ENCODE results near the gene NDUFAF8.

Gene NDUFAF8

DNA sequence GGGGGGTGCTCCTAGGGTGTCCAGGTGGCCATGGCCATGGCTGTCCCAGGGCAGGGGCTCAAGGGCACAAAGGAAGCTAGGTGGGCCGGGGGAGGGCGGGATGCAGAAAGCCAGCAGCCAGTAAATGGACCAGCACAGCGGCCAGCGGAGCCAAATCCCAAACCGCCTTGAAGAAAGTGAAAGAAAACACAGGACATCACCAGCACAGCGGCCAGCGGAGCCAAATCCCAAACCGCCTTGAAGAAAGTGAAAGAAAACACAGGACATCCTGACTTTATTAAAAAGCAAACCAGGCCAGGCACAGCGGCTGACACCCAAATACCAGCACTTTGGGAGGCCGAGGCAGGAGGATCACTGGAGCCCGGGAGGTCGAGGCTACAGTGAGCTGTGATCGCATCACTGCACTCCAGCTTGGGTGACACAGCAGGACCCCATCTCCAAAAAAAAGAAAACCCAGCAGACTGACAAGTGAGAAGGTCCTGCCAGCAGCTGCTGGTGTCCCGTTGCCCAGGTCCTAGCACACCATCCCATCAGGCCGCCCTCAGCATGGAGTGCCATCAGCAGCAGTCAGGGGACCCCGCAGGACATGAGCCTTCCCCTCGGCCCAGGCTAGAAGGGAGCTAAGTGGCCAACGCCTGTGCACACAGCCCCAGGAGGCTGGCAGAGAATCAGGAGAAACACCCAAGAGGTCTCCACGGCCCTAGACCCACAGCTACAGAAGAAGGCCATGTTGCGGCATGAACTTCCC is 39.0 kb downstream of the NDUFAF8 start:
- DNase-seq = no peak

DNA sequence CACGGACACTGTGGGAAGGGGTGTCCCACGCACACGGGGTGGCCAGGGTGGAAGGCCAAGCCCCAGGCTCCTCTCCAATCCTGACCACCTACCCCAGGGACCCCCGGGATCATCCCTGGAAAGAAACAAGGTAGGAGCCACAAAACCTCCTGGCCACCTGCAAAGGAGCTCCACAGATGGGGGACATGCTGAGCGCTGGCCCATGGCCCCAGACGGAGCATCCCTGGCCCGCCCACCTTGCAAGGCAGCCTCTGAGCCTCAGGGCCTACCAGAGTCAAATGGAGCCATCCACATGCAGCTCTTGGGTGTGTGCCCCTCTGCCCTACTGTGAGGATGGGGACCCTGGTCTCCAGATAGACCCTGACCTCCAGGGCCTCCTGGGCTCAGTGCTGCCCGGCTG is 39.7 kb downstream of the NDUFAF8 start:
- no peak for DNase-seq

DNA sequence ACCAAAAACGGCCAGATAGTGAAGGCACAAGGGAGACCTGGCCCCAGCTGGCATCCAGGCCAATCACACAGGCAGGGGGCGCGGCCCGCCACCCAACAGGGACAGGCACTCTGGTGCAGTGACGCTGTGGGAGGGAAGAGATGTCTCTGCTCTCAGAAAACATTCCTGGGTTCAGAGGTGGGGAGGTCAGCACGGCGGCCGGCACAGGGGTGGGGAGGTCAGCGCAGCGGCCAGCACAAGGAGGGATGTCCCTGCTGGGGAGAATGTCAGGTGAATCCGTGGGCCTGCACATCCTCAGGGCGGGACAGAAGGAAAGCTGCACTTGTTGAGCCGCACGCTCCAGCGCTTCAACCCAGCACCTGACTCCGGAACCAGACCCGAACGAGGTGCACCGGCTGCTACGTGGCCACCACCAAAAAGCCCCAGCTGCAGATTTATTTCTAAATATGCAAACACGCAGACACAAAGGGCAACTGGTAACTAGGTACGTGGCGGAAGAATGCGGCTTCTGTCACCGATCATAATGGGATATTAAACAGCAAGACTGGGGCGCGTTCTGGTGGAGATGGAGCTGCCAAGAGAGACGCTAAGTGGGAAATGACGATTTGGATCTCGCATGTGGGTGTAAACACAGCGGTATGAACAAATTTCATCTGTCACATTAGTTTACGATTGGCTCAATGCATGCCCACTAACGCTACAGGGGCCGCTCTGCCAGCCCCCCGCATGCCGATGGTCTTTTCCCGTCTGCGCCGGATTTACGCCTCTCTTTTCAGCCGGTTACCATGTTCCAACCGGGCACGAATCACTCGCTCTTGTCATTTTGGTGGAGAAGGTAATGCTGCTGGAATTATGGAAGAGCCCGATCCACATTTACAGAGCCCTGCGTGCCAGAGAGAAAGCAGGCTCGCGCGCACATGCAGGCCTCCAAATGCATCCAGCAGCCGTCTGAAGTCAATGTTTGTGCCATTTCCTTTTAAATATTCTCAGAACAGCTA is 40.5 kb downstream of the NDUFAF8 start:
- DNase-seq = no peak

DNA sequence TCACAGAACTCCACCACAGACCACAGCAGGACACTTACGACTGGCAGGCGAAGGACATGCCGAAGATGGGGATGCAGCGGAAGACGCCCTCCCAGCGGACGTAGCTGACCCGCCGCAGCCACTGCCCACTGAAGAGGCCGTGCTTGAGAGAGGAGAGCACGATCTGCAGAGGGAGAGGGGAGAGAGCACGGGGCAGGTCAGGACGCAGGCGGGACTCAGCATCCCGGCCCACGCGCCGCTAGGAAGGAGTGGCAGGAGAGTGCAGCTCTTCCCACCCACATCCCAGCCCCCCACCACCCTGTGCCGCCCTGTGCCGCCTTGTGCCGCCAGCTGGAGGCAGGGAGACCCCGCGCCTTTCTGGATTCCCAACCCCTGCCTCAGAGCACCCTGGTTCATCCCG is 41.5 kb downstream of the NDUFAF8 start:
- DNase-seq = no peak

DNA sequence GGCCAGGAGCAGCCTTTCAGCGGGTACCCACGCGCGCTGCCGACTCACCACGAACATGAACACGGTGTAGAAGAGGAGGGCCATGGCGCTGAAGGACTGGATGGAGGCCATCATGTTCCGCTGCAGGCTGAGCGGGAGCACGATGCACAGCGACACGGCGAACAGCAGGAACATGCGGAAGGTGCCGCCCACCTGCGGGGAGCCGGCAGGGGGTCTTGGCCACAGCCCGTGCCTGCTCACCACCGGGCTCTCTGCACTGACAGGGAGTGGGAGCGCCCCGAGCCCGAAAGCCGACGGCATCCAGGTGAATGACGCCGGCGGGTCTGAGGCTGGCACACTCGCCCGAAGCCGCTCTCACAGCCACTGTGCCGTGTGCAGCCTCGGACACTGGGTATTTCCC is 43.0 kb downstream of the NDUFAF8 start:
- no peak for DNase-seq

DNA sequence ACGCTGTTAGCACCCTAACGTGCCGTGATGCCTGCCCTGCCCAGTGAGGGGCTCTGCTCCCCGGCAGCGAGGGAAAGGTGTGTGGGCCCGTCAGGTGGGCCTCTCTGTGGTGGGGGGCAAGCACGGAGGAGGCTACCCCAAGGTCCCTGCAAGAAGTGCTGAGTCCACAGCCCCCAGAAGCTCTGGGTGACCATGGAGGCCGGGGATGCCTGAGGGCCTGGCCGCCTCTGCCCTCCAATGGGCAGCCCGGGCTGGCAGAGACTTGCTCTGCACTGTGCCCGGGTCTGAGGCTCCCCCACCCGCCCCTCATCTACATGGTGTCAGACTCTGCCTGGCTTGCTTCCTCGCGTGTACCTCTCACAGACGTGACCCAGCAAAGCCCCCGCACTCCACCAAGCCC is 43.8 kb downstream of the NDUFAF8 start:
- DNase-seq = no peak

DNA sequence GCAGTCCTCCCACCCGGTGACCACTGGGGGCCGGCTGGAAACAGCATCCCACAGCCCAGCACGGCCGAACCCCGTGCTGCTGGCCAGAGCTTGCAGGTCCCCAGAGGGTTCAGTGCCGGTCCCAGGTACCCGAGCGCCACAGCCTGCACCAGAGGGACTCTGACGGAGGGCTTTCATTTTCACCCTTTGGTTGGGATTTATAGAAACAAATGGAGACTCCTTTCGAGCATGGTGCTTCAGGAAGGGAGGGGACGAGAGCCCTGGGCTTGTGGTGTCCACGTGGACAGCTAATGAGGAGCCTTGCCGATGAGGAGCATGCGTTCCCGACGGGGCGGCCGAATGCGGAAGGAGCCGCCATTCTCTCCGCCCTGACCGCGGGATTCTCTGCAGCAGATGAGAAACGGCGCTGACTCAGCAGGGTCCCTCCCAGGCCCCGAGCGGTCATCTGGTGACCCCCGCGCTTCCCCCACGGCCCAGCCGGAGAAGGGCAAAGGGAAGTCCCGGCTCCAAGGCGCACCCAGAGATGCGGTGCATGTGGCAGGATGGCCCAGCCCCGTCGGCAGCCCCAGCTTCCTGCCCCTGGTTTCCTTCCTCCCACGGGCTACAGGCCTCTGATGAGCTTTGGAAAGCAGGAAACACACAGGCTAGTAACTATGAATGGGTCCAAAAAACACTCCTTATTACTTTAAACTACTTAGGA is 46.2 kb downstream of the NDUFAF8 start:
- DNase-seq = peak; percentile 28

DNA sequence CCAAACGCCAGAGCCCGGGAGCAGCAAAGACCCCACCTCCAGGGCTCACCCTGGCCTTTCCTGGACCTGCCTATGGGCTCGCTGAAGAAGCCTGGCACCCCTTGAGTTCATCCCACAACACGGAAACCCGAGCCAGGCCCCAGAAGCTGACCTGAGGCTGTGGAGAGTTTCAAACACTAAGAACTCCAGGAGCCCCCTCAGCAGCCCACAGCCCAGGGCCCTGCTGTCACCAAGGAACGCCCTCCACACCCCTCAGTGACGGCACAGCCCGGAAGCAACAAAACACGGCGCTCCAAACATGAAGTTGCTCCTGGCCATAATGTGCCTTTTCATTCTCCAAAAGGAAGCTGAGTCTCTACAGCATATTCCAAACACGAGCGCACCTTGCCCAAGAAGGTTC is 46.8 kb downstream of the NDUFAF8 start:
- DNase-seq = no peak

DNA sequence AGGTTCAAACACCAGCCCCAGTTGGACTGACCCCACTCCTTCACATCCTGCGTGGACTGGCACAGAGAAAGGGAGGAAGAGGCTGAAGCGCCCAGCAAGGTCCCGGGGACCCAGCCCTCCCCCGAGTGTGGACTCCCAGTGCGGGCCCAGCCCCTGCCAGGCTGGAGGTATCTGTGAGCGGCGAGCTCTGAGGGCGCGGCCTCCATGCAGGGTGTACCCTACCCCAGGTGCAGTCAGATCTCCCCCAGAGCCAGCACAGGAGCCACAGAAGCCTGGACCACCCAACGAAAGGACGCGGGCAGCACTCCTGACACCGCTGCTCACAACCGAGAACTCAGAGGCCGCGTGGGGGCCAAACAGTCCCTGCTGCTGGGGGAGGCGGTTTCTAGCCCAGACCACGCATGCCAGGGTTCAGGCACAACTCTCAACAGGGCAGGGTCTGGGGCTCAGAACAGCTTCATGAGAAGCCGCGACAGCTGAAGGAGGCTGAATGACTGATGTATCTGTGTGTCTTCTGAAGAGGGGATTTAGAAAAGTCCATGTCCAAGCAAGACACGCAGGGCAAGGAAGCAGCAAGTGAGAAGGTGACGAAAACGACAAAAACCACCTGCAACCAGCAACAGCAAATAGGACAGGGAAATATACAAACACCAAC is 47.5 kb downstream of the NDUFAF8 start:
- DNase-seq = no peak

DNA sequence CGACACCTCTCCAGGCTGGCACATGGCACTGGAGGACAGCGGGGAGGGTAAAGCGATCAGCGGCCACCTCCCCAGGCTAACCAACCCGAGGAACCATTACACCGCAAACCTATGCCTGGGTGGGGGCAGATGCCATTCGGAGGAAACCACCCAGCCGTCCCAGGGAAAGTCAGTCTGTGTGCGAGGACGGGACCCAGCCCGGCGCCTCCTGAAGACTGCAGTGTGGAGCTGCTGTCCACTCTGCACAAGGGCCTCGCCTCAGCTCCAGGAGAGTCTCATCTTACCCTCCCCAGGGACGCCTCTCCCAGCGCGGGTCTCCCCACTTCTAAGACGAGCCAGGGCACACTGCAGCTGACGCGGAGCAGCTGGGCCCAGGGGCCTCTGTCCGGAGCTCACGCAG is 48.0 kb downstream of the NDUFAF8 start:
- no peak for DNase-seq

DNA sequence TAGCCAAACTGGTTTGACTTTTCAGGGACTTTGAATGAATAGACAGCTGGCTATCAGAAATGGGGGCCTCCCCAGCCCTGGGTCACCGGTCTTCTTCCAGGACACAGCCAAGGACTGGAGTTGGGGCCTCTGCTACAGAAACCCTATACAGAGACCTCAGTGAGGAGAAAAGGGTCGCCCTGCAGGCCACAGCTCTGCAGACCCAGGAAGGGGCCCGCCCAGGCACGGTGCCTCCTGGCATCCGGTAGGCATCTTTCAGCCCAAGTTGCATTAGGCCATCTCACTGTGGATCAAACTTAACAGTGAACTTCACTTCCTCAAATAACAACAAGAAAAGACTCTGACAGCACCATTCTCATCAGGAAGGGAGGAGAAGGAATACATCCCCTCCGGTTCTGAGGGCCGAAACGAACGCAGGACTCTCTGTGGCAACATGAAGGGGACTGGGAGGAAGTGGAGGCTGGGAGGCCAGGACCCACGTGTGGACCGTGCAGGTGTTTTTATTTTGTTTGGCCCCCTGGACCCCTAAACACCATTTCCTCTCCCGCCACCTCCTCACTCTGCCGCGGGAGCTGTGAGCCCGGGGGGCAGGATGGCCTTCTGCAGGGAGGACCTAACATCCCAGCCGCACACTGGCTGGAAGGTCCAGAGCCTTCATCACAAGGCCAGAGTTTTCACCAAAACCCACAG is 48.8 kb downstream of the NDUFAF8 start:
- no peak for DNase-seq

DNA sequence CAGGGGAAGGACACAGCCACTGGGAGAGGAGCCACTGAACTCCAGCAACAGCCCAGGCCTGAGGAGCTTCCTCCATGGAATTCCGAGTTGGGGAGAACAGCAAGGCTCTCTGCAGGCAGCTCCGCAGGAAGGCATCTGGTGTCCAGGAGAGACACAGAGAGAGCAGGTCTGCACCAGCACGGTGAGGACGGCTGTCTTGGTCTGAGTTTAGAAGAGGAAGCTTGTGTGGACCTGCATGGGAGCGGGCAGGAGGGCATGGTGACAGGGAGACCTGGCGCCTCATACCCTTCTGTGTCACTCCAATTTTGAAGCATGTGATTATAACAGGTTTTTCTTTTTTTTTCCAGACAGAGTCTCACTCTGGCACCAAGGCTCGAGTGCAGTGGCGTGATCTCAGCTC is 49.6 kb downstream of the NDUFAF8 start:
- no peak for DNase-seq

DNA sequence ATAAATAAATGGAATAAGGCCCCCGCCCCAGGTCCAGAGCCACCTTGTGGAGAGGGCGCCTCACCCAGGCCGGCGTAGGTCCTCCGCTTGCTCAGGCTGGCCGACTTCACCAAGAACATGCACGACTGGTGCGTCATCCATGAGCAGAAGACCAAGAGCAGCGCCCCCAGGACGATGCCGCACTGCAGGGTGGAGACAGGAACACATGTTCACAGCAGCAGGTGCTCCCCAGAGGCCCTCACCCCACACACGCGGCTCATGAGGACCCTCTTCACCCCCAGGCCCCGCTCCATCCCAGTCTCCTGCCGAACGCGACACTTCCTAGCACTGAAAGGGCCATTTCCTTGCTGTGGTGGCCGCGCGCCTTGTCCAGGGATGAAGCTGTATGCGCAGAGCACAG is 50.5 kb downstream of the NDUFAF8 start:
- no peak for DNase-seq

DNA sequence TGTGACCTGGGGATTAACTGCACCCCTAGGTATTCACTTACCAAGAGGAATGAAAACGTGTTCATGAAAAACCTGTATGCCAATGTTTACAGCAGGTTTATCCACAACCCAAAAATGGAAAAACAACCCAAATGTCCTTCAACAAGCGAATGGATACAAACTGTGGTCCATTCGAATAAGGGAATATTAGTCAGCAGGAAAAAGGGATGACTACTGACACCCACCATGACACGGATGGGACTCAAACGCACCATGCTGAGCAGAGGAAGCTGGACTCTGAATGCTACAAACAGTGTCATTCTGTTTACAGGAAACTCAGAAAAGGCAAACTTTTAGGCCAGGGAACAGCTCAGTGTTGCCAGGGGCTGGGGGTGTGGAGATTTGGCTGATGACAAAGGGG is 51.1 kb downstream of the NDUFAF8 start:
- no peak for DNase-seq

All from fibroblast of skin of right biceps (primary cell).